Astrocyte (in vitro differentiated cells and primary cell): ENCODE measurements around the gene EXD3.

Source experiments
- CTCF ChIP-seq: IDR thresholded peaks from 2 replicates; pipeline ENCODE4 v1.5.1; 2011; ENCODE audit warnings: low read depth, mild to moderate bottlenecking, inconsistent platforms, low read length, moderate library complexity; ENCODE audit not compliant: insufficient read depth
- EZH2 ChIP-seq: IDR thresholded peaks from 2 replicates; pipeline ENCODE4 v1.6.1; 2012; ENCODE audit warnings: mild to moderate bottlenecking, low read length, inconsistent platforms; ENCODE audit not compliant: insufficient read depth

- TF ChIP-seq EZH2 (no peak), CTCF (no peak)
Measured at GRCh38 chr9:137432687-137433348, 9.9 kb upstream of the EXD3 start.
